ENCODE results near the gene AFAP1L2. TPM values are rescaled to one million over a fixed set of nuclear protein-coding genes. Genes with fewer than 3 reads are reported as not detected.

The AFAP1L2 gene
- total RNA-seq, 1 donor from 2014 or later: 5.3 TPM

DNA sequence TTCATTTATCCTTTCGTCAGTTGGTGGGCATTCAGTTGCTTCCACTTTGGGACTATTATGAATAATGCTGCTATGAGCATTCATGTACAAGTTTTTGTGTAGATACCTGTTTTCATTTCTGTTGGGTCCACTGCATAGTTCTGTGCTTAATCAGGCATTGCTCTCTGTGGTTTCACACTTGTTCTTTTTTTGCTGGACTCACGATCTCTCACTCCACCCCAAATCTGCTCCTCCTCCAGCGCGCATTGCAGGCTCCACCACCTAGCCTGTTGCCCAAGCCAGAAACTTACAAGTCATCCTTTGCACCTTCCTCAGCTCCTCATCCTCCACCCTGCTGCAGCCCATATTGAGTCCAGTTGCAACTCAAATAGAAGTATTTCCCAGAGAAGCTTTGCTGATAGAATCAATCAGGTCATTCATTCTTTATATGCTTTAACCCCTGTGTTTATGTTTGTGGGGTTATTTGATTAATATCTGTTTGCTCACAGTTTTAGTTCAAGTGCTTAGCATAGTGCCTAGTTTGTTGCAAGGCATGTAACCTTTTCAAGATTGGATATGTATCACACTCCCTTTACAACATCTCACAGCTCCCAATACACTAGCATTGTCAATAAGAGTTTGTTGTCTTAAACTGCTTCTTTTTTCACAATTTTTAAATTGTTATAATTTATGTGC, 16.6 kb upstream of the AFAP1L2 start:
- no peak overlapping the region for H3K4me3 ChIP-seq
- ATAC-seq (no peak), DNase-seq (no peak)
- intact Hi-C loops (cut with DNase I): no loop called here
- TF ChIP-seq, protein P1, sequence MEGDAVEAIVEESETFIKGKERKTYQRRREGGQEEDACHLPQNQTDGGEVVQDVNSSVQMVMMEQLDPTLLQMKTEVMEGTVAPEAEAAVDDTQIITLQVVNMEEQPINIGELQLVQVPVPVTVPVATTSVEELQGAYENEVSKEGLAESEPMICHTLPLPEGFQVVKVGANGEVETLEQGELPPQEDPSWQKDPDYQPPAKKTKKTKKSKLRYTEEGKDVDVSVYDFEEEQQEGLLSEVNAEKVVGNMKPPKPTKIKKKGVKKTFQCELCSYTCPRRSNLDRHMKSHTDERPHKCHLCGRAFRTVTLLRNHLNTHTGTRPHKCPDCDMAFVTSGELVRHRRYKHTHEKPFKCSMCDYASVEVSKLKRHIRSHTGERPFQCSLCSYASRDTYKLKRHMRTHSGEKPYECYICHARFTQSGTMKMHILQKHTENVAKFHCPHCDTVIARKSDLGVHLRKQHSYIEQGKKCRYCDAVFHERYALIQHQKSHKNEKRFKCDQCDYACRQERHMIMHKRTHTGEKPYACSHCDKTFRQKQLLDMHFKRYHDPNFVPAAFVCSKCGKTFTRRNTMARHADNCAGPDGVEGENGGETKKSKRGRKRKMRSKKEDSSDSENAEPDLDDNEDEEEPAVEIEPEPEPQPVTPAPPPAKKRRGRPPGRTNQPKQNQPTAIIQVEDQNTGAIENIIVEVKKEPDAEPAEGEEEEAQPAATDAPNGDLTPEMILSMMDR (IDR thresholded peaks at IDR 0.05): no peak
- no peaks in the 10 kb centered on the region for H3K36me3 ChIP-seq
- H3K27me3 ChIP-seq (ENCODE audit: low read depth): no peaks in the 10 kb centered on the region
- no peaks in the 10 kb centered on the region for H3K4me1 ChIP-seq
- H3K27ac ChIP-seq: no peak overlapping the region
- H3K9me3 ChIP-seq: no peaks in the 10 kb centered on the region

DNA sequence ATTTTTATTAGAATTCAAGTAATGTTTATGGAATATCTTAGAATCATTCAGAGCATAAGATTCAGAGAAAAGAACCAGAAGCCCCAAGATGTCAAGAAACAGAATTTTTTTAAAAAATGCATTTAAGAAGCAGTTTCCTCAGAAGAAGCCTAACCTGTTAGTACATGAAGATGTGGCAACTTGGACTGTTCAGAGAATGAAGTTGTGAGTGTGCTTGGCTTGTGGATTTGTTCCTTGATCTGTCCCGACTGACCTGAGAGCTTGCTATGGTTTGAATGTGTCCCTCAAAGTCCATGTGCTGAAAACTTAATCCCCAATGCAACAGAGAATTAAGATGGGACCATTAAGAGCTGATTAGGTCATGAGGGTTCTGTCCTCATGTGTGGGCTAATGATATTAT, 13.8 kb upstream of the AFAP1L2 start:
- Histone ChIP-seq H3K9me3 (no peaks in the 10 kb centered on the region), H3K36me3 (no peaks in the 10 kb centered on the region), H3K27me3 (ENCODE audit: low read depth) (no peaks in the 10 kb centered on the region), H3K27ac (no peak overlapping the region), H3K4me3 (no peak overlapping the region), H3K4me1 (peaks cover 7% of the 10 kb centered on the region)
- TF ChIP-seq, protein P1 (IDR thresholded peaks at IDR 0.05): no peak
- DNase-seq (no peak), ATAC-seq (no peak)
- intact Hi-C loops (cut with DNase I): no loop called here

DNA sequence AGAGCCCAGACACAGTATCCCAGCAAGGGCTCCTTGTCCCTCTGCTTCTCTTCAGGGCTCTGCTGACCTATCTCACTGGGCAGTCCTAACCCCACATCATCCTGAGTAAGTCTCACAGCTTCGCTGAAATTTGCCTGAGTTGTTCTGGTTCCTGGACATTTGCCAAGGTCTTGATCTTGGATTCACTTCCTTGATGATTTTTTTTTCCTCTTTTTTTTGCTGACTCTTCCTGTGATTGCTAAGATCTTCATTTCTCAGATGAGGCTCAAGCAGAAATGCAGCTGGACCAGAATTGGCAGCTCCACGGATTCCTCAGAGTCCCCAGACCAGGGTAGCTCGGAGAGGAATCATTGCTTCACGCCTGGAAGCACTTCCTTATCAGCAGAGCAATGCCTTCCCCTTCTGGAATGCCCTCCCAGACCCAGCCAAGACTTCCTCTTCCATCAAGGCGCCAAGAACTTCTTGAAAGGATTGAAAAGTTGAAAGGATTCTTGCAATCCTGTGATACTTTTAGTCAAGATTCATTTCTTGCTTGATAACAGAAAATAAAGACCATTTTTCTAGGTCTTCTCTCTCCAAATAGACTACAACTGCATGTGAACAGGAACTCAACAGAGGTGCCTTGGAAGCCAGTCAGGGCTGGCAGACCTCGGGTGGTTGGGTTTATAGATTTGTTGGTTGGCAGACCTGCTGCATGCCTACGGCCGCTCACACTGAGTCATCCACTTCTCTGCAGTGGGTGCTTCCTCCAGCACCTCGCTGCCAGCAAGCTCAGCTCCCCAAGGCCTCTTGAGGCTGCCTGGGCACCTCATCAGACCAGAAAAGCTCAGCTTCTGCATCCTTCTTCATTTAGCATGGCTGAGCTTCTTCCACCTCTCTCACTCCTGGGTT, 8.8 kb upstream of the AFAP1L2 start:
- Histone ChIP-seq H3K36me3 (no peaks in the 10 kb centered on the region), H3K9me3 (no peaks in the 10 kb centered on the region)

DNA sequence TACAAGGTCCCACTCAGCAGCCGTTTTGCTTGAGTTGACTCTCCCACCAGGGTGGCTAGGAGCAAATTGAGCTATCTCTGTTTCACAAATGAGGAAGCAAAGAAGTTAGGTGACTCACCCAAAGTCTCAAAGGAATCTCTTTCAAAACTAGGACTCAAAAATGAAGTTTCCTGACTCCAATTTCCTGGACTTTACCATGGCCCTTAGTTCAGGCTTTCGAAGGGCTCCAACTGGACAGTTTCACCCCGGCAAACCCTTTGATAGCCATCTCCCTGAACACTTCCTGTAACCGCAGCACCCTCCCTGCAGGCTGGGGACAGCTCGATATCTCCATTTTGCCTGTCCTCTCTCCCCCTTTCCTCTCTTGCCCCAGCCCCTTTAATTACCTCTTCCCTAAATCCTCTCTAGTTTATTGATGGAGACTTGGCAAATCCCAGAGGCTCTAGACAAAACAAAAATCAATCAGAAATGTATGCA, 4.7 kb upstream of the AFAP1L2 start:
- Histone ChIP-seq H3K4me1 (peaks cover 24% of the 10 kb centered on the region), H3K27ac (no peak overlapping the region), H3K4me3 (no peak overlapping the region), H3K27me3 (ENCODE audit: low read depth) (peaks cover 14% of the 10 kb centered on the region), H3K36me3 (no peaks in the 10 kb centered on the region), H3K9me3 (no peaks in the 10 kb centered on the region)
- ATAC-seq (no peak), DNase-seq (no peak)
- TF ChIP-seq, protein P1 (IDR thresholded peaks at IDR 0.05): no peak
- intact Hi-C loops (cut with DNase I): no loop called here

More for the DNA sequence above, 8.8 kb upstream of the AFAP1L2 start:
- H3K4me1 ChIP-seq: peaks cover 13% of the 10 kb centered on the region
- H3K4me3 ChIP-seq: no peak overlapping the region
- no peaks in the 10 kb centered on the region for H3K27me3 ChIP-seq (ENCODE audit: low read depth)
- peak; percentile 92 to 97 for ATAC-seq
- peak; percentile 77 for DNase-seq
- intact Hi-C loops (cut with DNase I): no loop called here
- no peak overlapping the region for H3K27ac ChIP-seq
- TF ChIP-seq, protein P1 (IDR thresholded peaks at IDR 0.05): no peak

DNA sequence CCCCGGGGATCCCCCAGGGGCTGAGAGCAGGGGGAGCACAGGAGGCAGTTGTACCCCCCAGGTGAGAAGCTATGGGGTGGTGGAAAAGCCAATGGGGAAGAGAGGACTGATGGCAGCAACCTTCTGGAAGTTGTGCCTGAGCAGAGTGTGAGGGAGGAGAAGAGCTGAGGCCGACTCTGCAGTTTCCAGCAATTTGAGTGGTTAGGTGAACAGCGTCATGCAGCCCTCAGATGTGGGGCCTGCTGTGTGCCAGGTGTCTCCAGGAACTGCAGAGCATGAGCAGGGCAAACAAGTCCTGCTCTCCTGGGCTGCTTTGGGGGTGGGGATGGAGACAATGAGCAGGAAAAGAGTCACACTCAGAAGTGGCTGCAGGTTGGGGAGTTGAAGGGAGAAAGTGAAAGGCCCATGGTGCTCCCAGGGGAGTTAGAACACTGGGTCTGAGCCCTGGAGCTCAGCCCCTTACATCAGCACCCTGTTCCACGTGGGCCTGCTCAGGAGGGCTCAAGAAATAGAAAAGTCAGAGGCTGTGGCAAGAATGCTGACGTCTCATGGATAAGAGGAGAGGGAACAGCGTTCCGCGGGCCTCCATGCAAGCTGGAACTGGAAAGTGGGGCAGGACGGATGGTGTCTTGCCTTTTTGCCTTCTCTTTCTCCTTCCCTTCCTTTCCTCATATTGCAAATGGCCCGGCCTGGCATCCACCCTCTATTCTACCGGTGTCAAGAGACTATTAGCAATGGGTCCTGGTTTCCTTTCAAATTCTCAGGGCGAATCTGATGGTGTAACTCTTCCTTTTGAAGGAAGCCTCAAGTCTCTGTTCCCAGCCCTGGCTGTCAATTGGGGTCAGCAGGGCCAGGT, 4.0 kb upstream of the AFAP1L2 start:
- intact Hi-C loops (cut with DNase I): no loop called here

More for the DNA sequence above, 4.0 kb upstream of the AFAP1L2 start:
- TF ChIP-seq, protein P1 (IDR thresholded peaks at IDR 0.05): no peak
- Histone ChIP-seq H3K27ac (no peak overlapping the region), H3K27me3 (ENCODE audit: low read depth) (peaks cover 20% of the 10 kb centered on the region), H3K4me1 (peaks cover 26% of the 10 kb centered on the region), H3K9me3 (no peaks in the 10 kb centered on the region), H3K36me3 (no peaks in the 10 kb centered on the region), H3K4me3 (no peak overlapping the region)
- ATAC-seq: no peak
- no peak for DNase-seq

Data from lower lobe of right lung (tissue), 2 donors.